KMS-11 (cell line): Measurements from ENCODE around the gene NECAB2.

Experiments
- H2AFZ ChIP-seq: fragments of 200-600 bp; sonication (generic); 2 replicates; pipeline ENCODE4 v1.6.1; 2016; ENCODE audit warnings: antibody characterized with exemption, mixed run types, low read depth
- H3K27ac ChIP-seq: fragments of 200-600 bp; sonication (generic); 2 replicates; pipeline ENCODE4 v1.6.1; 2016; ENCODE audit warnings: mild to moderate bottlenecking, mixed run types
- H3K27me3 ChIP-seq: fragments of 200-600 bp; sonication (generic); 2 replicates; pipeline ENCODE4 v1.6.1; 2017; ENCODE audit warnings: mild to moderate bottlenecking, low read depth, mixed run types, moderate library complexity; ENCODE audit not compliant: insufficient read depth
- H3K36me3 ChIP-seq: fragments of 200-600 bp; sonication (generic); 2 replicates; pipeline ENCODE4 v1.6.1; 2017; ENCODE audit warnings: mild to moderate bottlenecking, mixed run types; ENCODE audit not compliant: insufficient read depth
- H3K4me1 ChIP-seq: fragments of 200-600 bp; sonication (generic); 2 replicates; pipeline ENCODE4 v1.6.1; 2016; ENCODE audit warnings: mild to moderate bottlenecking, low read depth, mixed run types; ENCODE audit not compliant: poor library complexity, severe bottlenecking
- H3K4me2 ChIP-seq: fragments of 200-600 bp; sonication (generic); 2 replicates; pipeline ENCODE4 v1.7.0; 2016; ENCODE audit warnings: mild to moderate bottlenecking, mixed run types
- H3K4me3 ChIP-seq: fragments of 200-600 bp; sonication (generic); IDR thresholded peaks from 2 replicates; pipeline ENCODE4 v1.6.1; 2017; ENCODE audit warnings: low read depth, low read length, mixed read lengths; ENCODE audit not compliant: insufficient read depth
- H3K79me2 ChIP-seq: fragments of 200-600 bp; sonication (generic); 2 replicates; pipeline ENCODE4 v1.6.1; 2016; ENCODE audit warnings: low read depth, mixed run types; ENCODE audit not compliant: insufficient read depth
- H3K9ac ChIP-seq: fragments of 200-600 bp; sonication (generic); 2 replicates; pipeline ENCODE4 v1.6.1; 2016; ENCODE audit warnings: mild to moderate bottlenecking, mixed run types
- H4K20me1 ChIP-seq: fragments of 200-600 bp; sonication (generic); 2 replicates; pipeline ENCODE4 v1.6.1; 2016; ENCODE audit warnings: mild to moderate bottlenecking, mixed run types; ENCODE audit not compliant: insufficient read depth
- TF ChIP-seq, protein P1 (sequence below): fragments of 200-600 bp; sonication (generic); conservative IDR thresholded peaks from 2 replicates; pipeline ENCODE4 v1.6.1; 2017; ENCODE audit warnings: low read depth, mild to moderate bottlenecking, antibody characterized with exemption, low read length, moderate library complexity, mixed read lengths

NECAB2 gene

DNA sequence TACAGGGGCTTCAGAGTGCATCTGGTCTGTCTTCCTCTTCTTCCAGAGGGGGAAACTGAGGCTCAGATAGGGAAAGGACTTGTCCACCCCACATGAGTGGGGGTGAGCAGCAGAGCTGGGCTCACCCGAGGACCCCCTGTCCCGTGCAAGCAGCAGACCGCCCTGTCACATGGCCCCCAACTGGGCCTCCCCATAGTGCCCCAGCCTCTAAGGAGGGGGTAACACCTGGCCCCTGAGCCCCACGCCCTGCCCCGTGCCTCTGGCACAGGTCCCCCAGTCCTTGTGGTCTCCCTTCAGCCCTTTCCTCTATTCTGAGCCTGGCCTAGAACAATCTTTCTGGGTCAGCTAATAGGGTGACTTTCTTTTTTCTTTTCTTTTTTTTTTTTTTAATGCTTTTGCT lies 6.5 kb upstream of the NECAB2 start:
- TF ChIP-seq, protein P1, sequence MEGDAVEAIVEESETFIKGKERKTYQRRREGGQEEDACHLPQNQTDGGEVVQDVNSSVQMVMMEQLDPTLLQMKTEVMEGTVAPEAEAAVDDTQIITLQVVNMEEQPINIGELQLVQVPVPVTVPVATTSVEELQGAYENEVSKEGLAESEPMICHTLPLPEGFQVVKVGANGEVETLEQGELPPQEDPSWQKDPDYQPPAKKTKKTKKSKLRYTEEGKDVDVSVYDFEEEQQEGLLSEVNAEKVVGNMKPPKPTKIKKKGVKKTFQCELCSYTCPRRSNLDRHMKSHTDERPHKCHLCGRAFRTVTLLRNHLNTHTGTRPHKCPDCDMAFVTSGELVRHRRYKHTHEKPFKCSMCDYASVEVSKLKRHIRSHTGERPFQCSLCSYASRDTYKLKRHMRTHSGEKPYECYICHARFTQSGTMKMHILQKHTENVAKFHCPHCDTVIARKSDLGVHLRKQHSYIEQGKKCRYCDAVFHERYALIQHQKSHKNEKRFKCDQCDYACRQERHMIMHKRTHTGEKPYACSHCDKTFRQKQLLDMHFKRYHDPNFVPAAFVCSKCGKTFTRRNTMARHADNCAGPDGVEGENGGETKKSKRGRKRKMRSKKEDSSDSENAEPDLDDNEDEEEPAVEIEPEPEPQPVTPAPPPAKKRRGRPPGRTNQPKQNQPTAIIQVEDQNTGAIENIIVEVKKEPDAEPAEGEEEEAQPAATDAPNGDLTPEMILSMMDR = no peak
- H3K4me3 ChIP-seq = no peak overlapping the region
- H3K27ac ChIP-seq = no peak overlapping the region
- no peaks in the 10 kb centered on the region for H3K36me3 ChIP-seq
- H3K4me1 ChIP-seq = no peaks in the 10 kb centered on the region
- H3K4me2 ChIP-seq = no peak overlapping the region
- no peaks in the 10 kb centered on the region for H4K20me1 ChIP-seq
- H3K79me2 ChIP-seq = no peaks in the 10 kb centered on the region
- no peaks in the 10 kb centered on the region for H3K27me3 ChIP-seq
- no peak overlapping the region for H2AFZ ChIP-seq
- H3K9ac ChIP-seq = no peak overlapping the region

DNA sequence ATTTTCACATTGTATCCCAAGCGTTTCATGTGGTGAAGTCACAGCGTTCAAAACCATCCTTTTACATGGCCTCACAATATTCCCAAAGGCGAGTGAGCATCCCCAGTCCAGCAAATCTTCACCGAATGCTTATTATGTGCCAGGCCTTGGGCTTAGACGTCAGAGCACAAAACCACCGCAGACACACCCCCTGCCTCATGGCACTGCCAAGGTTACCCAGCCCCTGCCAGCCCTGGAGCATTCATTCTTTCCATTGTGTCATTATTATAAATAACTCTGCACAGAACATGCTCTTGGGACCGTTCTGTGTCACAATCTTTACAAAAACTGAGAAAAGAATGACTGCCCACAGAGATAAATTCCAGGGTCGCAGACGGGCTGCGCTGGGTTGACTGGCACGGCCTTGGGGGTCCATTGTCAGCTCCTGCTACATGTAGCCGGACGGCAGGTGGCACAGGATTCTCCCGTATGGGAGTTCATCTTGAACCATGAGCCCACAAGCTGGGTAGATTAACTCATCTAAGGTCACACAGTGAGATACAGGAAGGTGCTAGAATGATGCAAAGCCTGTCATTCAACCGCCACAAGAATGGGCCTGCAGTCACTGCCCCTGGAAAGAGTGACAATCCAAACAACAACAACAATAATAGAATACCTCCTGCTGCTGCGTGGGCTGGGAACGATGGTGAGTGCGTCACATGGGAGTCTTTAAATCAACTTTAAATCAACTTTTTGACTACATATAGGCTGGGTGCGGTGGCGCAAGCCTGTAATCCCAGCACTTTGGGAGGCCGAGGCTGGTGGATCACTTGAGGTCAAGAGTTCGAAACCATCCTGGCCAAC lies 4.5 kb upstream of the NECAB2 start:
- H4K20me1 ChIP-seq = no peaks in the 10 kb centered on the region
- TF ChIP-seq, protein P1 = no peak

DNA sequence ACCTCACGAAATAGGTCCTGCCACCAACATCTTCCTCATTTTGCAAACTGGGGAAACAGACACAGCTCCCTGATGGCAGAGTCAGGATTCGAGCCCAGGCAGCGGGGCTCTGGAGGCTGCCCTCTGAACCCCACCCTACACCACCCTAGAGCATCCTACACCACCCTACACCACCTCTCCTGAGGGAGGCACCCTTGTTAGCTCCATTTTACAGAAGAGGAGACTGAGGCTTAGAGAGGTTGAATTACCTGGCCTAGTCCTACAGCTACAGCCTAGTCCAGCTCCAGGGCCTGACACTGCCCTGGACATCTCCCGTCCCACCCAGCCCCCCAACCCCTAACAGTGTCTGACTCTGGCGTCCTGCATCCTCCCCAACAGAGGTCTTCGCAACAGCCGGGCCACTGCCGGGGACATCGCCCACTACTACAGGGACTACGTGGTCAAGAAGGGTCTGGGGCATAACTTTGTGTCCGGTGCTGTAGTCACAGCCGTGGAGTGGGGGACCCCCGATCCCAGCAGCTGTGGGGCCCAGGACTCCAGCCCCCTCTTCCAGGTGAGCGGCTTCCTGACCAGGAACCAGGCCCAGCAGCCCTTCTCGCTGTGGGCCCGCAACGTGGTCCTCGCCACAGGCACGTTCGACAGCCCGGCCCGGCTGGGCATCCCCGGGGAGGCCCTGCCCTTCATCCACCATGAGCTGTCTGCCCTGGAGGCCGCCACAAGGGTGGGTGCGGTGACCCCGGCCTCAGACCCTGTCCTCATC lies 3.2 kb upstream of the NECAB2 start:
- Histone ChIP-seq H3K4me3 (no peak overlapping the region), H3K4me1 (no peaks in the 10 kb centered on the region), H3K36me3 (no peaks in the 10 kb centered on the region), H3K4me2 (no peak overlapping the region), H3K79me2 (no peaks in the 10 kb centered on the region), H3K27ac (no peak overlapping the region), H3K9ac (no peak overlapping the region), H3K27me3 (no peaks in the 10 kb centered on the region), H4K20me1 (no peaks in the 10 kb centered on the region), H2AFZ (no peak overlapping the region)
- TF ChIP-seq, protein P1 = no peak

More for the DNA sequence above, 4.5 kb upstream of the NECAB2 start:
- no peak overlapping the region for H3K27ac ChIP-seq
- H3K27me3 ChIP-seq = no peaks in the 10 kb centered on the region
- no peaks in the 10 kb centered on the region for H3K79me2 ChIP-seq
- no peak overlapping the region for H3K9ac ChIP-seq
- H3K4me3 ChIP-seq = no peak overlapping the region
- H2AFZ ChIP-seq = no peak overlapping the region
- no peak overlapping the region for H3K4me2 ChIP-seq
- no peaks in the 10 kb centered on the region for H3K4me1 ChIP-seq
- no peaks in the 10 kb centered on the region for H3K36me3 ChIP-seq

DNA sequence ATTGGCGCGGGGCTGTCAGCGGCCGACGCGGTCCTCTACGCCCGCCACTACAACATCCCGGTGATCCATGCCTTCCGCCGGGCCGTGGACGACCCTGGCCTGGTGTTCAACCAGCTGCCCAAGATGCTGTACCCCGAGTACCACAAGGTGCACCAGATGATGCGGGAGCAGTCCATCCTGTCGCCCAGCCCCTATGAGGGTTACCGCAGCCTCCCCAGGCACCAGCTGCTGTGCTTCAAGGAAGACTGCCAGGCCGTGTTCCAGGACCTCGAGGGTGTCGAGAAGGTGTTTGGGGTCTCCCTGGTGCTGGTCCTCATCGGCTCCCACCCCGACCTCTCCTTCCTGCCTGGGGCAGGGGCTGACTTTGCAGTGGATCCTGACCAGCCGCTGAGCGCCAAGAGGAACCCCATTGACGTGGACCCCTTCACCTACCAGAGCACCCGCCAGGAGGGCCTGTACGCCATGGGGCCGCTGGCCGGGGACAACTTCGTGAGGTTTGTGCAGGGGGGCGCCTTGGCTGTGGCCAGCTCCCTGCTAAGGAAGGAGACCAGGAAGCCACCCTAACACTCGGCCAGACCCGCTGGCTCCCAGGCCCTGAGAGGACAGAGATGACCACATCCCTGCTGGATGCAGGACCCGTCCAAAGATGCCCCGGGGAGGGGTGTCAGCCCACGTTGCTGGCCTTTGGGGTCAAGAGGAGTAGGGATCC lies 2.4 kb upstream of the NECAB2 start:
- H2AFZ ChIP-seq = no peak overlapping the region
- no peaks in the 10 kb centered on the region for H3K36me3 ChIP-seq
- no peak overlapping the region for H3K9ac ChIP-seq
- H3K79me2 ChIP-seq = no peaks in the 10 kb centered on the region
- no peak overlapping the region for H3K4me3 ChIP-seq
- H3K27me3 ChIP-seq = 0 out of 2 replicates have a peak, but pooled peaks cover 3% of the 10 kb centered on the region
- H3K4me1 ChIP-seq = no peaks in the 10 kb centered on the region
- TF ChIP-seq, protein P1 = no peak
- no peaks in the 10 kb centered on the region for H4K20me1 ChIP-seq
- H3K27ac ChIP-seq = no peak overlapping the region
- H3K4me2 ChIP-seq = no peak overlapping the region
